HG03439 (cell line): ENCODE results near the gene B4GALT6.

Source experiments
- ATAC-seq: cut with Tn5 transposase; IDR thresholded peaks from one replicate; pipeline ENCODE4 v1.9.1; 2021; ENCODE audit warnings: mild to moderate bottlenecking, moderate library complexity; ENCODE audit not compliant: unreplicated experiment

B4GALT6 gene

GRCh38 chr18:31661965-31662364 lies 22.4 kb downstream of the B4GALT6 start:
- ATAC-seq, result no peak

GRCh38 chr18:31660763-31661162 lies 23.6 kb downstream of the B4GALT6 start:
- no peak for ATAC-seq

- ATAC-seq, result no peak
Observed at GRCh38 chr18:31659576-31660177, 24.7 kb downstream of the B4GALT6 start.

- ATAC-seq, result peak; percentile 63
Observed at GRCh38 chr18:31658670-31659575, 25.5 kb downstream of the B4GALT6 start.

- ATAC-seq, result peak; percentile 75
Observed at GRCh38 chr18:31657823-31658669, 26.3 kb downstream of the B4GALT6 start.

- ATAC-seq, result no peak
Observed at GRCh38 chr18:31656754-31657153, 27.6 kb downstream of the B4GALT6 start.

GRCh38 chr18:31655354-31655753 lies 29.0 kb downstream of the B4GALT6 start:
- ATAC-seq, result no peak

- ATAC-seq, result no peak
Observed at GRCh38 chr18:31652877-31653276, 31.5 kb downstream of the B4GALT6 start.

GRCh38 chr18:31652357-31652756 lies 32.0 kb downstream of the B4GALT6 start:
- no peak for ATAC-seq

- no peak for ATAC-seq
Observed at GRCh38 chr18:31651369-31651768, 33.0 kb downstream of the B4GALT6 start.

- ATAC-seq, result peak; percentile 43
Observed at GRCh38 chr18:31649978-31650719, 34.2 kb downstream of the B4GALT6 start.

GRCh38 chr18:31649449-31649848 lies 34.9 kb downstream of the B4GALT6 start:
- no peak for ATAC-seq

- peak; percentile 76 for ATAC-seq
Observed at GRCh38 chr18:31648966-31649429, 35.4 kb downstream of the B4GALT6 start.

GRCh38 chr18:31648458-31648857 lies 35.9 kb downstream of the B4GALT6 start:
- ATAC-seq, result no peak

GRCh38 chr18:31647127-31647753 lies 37.1 kb downstream of the B4GALT6 start:
- ATAC-seq, result no peak

GRCh38 chr18:31646332-31647126 lies 37.9 kb downstream of the B4GALT6 start:
- ATAC-seq, result no peak

- no peak for ATAC-seq
Observed at GRCh38 chr18:31645411-31645810, 39.0 kb downstream of the B4GALT6 start.

GRCh38 chr18:31643003-31643402 lies 41.4 kb downstream of the B4GALT6 start:
- no peak for ATAC-seq

GRCh38 chr18:31637445-31637844 lies 46.9 kb downstream of the B4GALT6 start:
- no peak for ATAC-seq
